Activated CD8-positive, alpha-beta memory T cell treated with anti-CD3 and anti-CD28 coated beads, Interleukin-2, amount 10 ng/mL, durations not matched to agents 7 days and 5 days (primary cell): ENCODE data around the gene LRP2. TPM values are rescaled to one million over a fixed set of nuclear protein-coding genes. Genes with fewer than 3 reads are reported as not detected.

Experiments used
- ATAC-seq: fragments of 150-1000 bp; cut with Tn5 transposase; one replicate; pipeline ENCODE4 v1.10.0; 2021; ENCODE audit warnings: moderate library complexity
- CTCF ChIA-PET: fragments of 350-600 bp; sonication (Branson Sonifier 250); formaldehyde crosslinking; loops from one replicate; lab custom pipeline; 2021; ENCODE audit warnings: antibody characterized with exemption; lab: Charles Lee
- DNase-seq: peaks from one replicate; pipeline ENCODE4 v3.0.0-alpha.2; 2020
- H3K27ac Mint-ChIP-seq: one replicate; pipeline ENCODE4 v1.8.0; 2021; ENCODE audit warnings: mild to moderate bottlenecking, mixed read lengths
- H3K27me3 Mint-ChIP-seq: one replicate; pipeline ENCODE4 v1.8.0; 2021; ENCODE audit warnings: mixed read lengths
- H3K36me3 Mint-ChIP-seq: one replicate; pipeline ENCODE4 v1.8.0; 2021; ENCODE audit warnings: mild to moderate bottlenecking, mixed read lengths
- H3K4me1 Mint-ChIP-seq: one replicate; pipeline ENCODE4 v1.8.0; 2021; ENCODE audit warnings: mixed read lengths
- H3K4me3 Mint-ChIP-seq: one replicate; pipeline ENCODE4 v1.8.0; 2021; ENCODE audit warnings: mild to moderate bottlenecking, moderate library complexity, mixed read lengths
- H3K9me3 Mint-ChIP-seq: one replicate; pipeline ENCODE4 v1.8.0; 2022; ENCODE audit warnings: low read depth, mixed read lengths
- total RNA-seq, 2 experiments: library from RNA; stranded (reverse); gene quantifications; one replicate each; pipeline ENCODE4 v1.2.3, GENCODE V29; 2021

Gene LRP2
- total RNA-seq, 2 experiments from 2014 or later, result 0.44 to 0.68 TPM

GRCh38 chr2:169232551-169233154, 129.7 kb downstream of the LRP2 start:
- Mint-ChIP-seq H3K4me1 (peaks cover 11% of the 10 kb centered on the region), H3K27ac (no peak overlapping the region), H3K4me3 (no peak overlapping the region), H3K27me3 (peaks cover 39% of the 10 kb centered on the region), H3K9me3 (no peaks in the 10 kb centered on the region), H3K36me3 (no peaks in the 10 kb centered on the region)
- ATAC-seq (no peak), DNase-seq (no peak)
- CTCF ChIA-PET, result no interaction called here

DNA sequence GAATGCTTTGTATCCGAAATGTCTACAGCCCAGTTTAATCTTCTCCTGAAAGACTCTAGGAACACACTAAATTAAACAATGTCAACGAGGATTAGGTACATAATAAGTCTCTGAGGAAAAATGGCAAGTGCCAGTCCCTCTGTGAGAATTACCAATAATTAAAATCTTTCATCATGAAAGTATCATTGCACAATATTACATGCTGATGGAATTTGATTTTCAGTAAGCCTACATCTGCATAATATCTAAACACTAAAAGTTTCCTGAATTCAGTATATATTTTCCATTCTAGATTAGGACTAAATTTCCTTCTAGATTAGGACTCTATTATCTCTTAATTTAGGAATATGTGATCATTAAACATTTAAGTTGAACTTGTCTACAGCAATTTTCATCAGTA, 132.1 kb downstream of the LRP2 start:
- Mint-ChIP-seq H3K27ac (no peak overlapping the region), H3K9me3 (no peaks in the 10 kb centered on the region), H3K27me3 (peaks cover 39% of the 10 kb centered on the region), H3K4me1 (peaks cover 3% of the 10 kb centered on the region), H3K4me3 (no peak overlapping the region), H3K36me3 (no peaks in the 10 kb centered on the region)
- CTCF ChIA-PET, result no interaction called here
- DNase-seq, result no peak
- no peak for ATAC-seq

GRCh38 chr2:169229590-169229989, 132.7 kb downstream of the LRP2 start:
- Mint-ChIP-seq H3K27me3 (peaks cover 39% of the 10 kb centered on the region), H3K4me3 (no peak overlapping the region), H3K36me3 (no peaks in the 10 kb centered on the region), H3K4me1 (peaks cover 3% of the 10 kb centered on the region), H3K27ac (no peak overlapping the region), H3K9me3 (no peaks in the 10 kb centered on the region)
- CTCF ChIA-PET, result no interaction called here
- no peak for DNase-seq
- no peak for ATAC-seq

DNA sequence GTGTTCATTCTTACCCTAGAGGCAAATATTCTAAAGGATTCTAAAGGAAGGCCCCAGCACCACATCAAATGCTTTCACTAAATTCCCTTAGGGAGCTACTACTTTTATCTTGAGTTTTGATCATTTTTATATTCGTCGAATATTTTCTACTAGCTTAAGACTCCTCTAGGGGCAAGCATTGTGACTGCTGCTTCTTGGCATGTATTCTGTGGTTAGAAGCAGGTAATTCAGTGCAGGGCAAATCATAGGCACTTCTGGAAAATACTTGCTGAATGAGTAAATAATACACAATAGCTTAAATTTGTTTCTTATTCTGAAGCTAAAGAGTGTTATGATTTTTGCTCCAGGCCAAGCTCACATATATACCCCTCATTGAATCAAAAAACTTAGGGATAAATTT, 136.4 kb downstream of the LRP2 start:
- H3K4me1 Mint-ChIP-seq, result peaks cover 5% of the 10 kb centered on the region
- no peak overlapping the region for H3K4me3 Mint-ChIP-seq

GRCh38 chr2:169225233-169225750, 137.0 kb downstream of the LRP2 start:
- CTCF ChIA-PET, result no interaction called here
- Mint-ChIP-seq H3K36me3 (no peaks in the 10 kb centered on the region), H3K27me3 (peaks cover 32% of the 10 kb centered on the region), H3K9me3 (no peaks in the 10 kb centered on the region), H3K27ac (no peak overlapping the region), H3K4me3 (no peak overlapping the region), H3K4me1 (peaks cover 5% of the 10 kb centered on the region)
- ATAC-seq, result no peak
- DNase-seq, result no peak

More for the DNA sequence above, 136.4 kb downstream of the LRP2 start:
- H3K27ac Mint-ChIP-seq, result no peak overlapping the region
- H3K27me3 Mint-ChIP-seq, result peaks cover 32% of the 10 kb centered on the region
- DNase-seq (no peak), ATAC-seq (no peak)
- H3K36me3 Mint-ChIP-seq, result no peaks in the 10 kb centered on the region
- CTCF ChIA-PET, result no interaction called here
- H3K9me3 Mint-ChIP-seq, result no peaks in the 10 kb centered on the region

- Mint-ChIP-seq H3K4me1 (peaks cover 5% of the 10 kb centered on the region), H3K27me3 (peaks cover 13% of the 10 kb centered on the region), H3K4me3 (no peak overlapping the region), H3K9me3 (no peaks in the 10 kb centered on the region), H3K36me3 (no peaks in the 10 kb centered on the region), H3K27ac (no peak overlapping the region)
- DNase-seq, result no peak
- peak; percentile 83 for ATAC-seq
- CTCF ChIA-PET, result interaction anchor here (1.5 to 2.2 kb wide), 2 partner anchors 91 to 113 kb away, joined by 3 to 10 read pairs; no protein-coding TSS in a partner anchor
Observed at GRCh38 chr2:169222665-169223064, 139.7 kb downstream of the LRP2 start.

- no peaks in the 10 kb centered on the region for H3K9me3 Mint-ChIP-seq
- H3K36me3 Mint-ChIP-seq, result no peaks in the 10 kb centered on the region
- ATAC-seq, result no peak
- H3K27ac Mint-ChIP-seq, result no peak overlapping the region
- CTCF ChIA-PET, result interaction anchor here (1.1 to 2.2 kb wide), 5 partner anchors 15 to 258 kb away, joined by 3 to 10 read pairs (median 3); no protein-coding TSS in a partner anchor
- H3K4me1 Mint-ChIP-seq, result peaks cover 5% of the 10 kb centered on the region
- H3K27me3 Mint-ChIP-seq, result peaks cover 13% of the 10 kb centered on the region
- no peak for DNase-seq
- no peak overlapping the region for H3K4me3 Mint-ChIP-seq
Observed at GRCh38 chr2:169221745-169222369, 140.5 kb downstream of the LRP2 start.

DNA sequence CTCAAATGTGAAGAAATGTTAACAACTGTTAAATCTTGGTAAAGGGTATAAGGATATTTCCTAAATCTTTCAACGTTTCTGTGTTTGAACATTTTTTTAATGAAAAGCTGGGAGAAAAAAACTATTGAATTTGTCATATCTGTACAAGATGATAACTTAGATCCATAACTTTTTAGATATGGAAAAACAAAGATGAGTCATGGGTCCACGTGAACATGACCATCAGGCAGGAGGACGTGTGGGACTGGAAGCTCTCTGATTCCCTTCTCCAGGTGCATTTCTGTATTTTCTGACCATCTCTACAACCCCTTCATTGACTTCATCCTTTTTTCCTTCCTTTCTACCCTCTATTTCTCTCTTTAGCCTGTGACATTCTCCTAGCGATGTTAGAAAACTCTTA, 151.4 kb downstream of the LRP2 start:
- no peak for ATAC-seq
- no peak overlapping the region for H3K27ac Mint-ChIP-seq
- no peaks in the 10 kb centered on the region for H3K36me3 Mint-ChIP-seq
- no peaks in the 10 kb centered on the region for H3K4me1 Mint-ChIP-seq
- DNase-seq, result no peak
- CTCF ChIA-PET, result interaction anchor here (1.6 kb wide), 1 partner anchor 69 kb away, joined by 4 read pairs; no protein-coding TSS in a partner anchor
- no peaks in the 10 kb centered on the region for H3K9me3 Mint-ChIP-seq
- no peak overlapping the region for H3K4me3 Mint-ChIP-seq
- H3K27me3 Mint-ChIP-seq, result peaks cover 24% of the 10 kb centered on the region

DNA sequence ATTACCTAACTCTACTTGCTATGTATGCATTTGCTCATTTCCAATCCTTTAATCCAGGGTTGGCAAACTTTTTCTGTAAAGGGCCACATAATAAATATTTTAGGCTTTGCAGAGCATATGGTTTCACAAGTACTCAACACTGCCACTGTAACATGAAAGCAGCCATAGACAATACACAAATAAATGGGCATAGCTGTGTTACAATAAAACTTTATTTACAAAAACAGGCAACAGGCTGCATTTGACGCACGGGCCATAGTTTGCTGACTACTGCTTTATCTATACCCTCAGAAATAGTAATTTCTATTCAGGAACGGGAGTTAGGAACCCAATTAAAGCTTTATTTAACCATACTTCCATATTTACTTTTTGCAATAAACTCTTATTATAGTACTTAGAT, 154.3 kb downstream of the LRP2 start:
- CTCF ChIA-PET, result no interaction called here
- Mint-ChIP-seq H3K4me1 (no peaks in the 10 kb centered on the region), H3K9me3 (no peaks in the 10 kb centered on the region), H3K4me3 (no peak overlapping the region), H3K27ac (no peak overlapping the region), H3K27me3 (peaks cover 19% of the 10 kb centered on the region), H3K36me3 (no peaks in the 10 kb centered on the region)
- ATAC-seq (no peak), DNase-seq (no peak)

- CTCF ChIA-PET, result no interaction called here
- no peaks in the 10 kb centered on the region for H3K9me3 Mint-ChIP-seq
- no peak overlapping the region for H3K27ac Mint-ChIP-seq
- DNase-seq (no peak), ATAC-seq (no peak)
- H3K4me3 Mint-ChIP-seq, result no peak overlapping the region
- H3K36me3 Mint-ChIP-seq, result no peaks in the 10 kb centered on the region
- H3K4me1 Mint-ChIP-seq, result no peaks in the 10 kb centered on the region
- peaks cover 14% of the 10 kb centered on the region for H3K27me3 Mint-ChIP-seq
Observed at GRCh38 chr2:169205176-169205575, 157.2 kb downstream of the LRP2 start.

DNA sequence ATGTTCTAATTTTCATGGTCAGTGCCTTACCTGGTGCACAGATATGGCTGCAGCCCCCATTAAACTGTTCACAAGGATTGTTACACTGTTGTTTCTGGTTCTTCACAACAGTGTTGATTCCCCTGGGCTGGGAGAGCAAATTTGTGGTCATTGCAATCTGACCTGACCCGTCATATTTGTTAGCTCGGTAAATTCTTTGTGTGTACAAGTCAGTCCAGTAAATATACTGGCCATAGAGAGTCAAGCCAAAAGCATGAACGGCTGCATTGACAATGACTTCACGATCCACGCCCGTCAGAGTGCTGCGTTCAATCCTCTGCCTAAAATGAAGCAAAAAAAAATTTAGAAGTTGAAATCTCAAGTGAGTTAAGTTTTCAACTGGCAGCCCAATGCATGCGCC, 158.4 kb downstream of the LRP2 start:
- H3K36me3 Mint-ChIP-seq, result no peaks in the 10 kb centered on the region
- no peaks in the 10 kb centered on the region for H3K4me1 Mint-ChIP-seq
- no peak overlapping the region for H3K4me3 Mint-ChIP-seq
- no peaks in the 10 kb centered on the region for H3K9me3 Mint-ChIP-seq
- ATAC-seq (no peak), DNase-seq (no peak)
- H3K27ac Mint-ChIP-seq, result no peak overlapping the region
- CTCF ChIA-PET, result no interaction called here
- peaks cover 8% of the 10 kb centered on the region for H3K27me3 Mint-ChIP-seq

- H3K4me1 Mint-ChIP-seq, result no peaks in the 10 kb centered on the region
- peaks cover 24% of the 10 kb centered on the region for H3K27me3 Mint-ChIP-seq
- DNase-seq, result no peak
- no peak overlapping the region for H3K27ac Mint-ChIP-seq
- no peak for ATAC-seq
- no peaks in the 10 kb centered on the region for H3K36me3 Mint-ChIP-seq
- no peak overlapping the region for H3K4me3 Mint-ChIP-seq
- H3K9me3 Mint-ChIP-seq, result no peaks in the 10 kb centered on the region
- CTCF ChIA-PET, result no interaction called here
Observed at GRCh38 chr2:169200756-169201155, 161.6 kb downstream of the LRP2 start.

DNA sequence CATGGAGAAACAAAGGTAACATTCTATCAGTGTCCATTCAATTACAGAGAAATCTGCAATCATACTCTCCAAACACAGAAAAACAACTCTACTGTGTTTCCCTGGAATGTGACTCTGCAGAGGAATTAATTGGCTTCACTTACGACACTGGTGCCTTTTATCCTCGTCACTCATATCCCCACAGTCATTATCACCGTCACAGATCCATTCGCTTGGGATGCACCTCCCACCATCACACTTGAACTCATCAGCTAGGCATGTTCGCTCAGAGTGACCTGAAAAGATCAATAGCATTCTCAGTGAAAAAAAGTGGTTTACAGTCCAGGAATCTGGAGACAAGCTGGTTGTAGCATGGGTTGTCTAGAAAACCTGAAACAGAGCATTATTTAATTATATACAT, 168.7 kb downstream of the LRP2 start:
- Mint-ChIP-seq H3K4me1 (no peaks in the 10 kb centered on the region), H3K27ac (no peak overlapping the region), H3K27me3 (peaks cover 25% of the 10 kb centered on the region), H3K9me3 (no peaks in the 10 kb centered on the region), H3K36me3 (no peaks in the 10 kb centered on the region), H3K4me3 (no peak overlapping the region)
- CTCF ChIA-PET, result no interaction called here
- no peak for DNase-seq
- ATAC-seq, result no peak

GRCh38 chr2:169190197-169190775, 172.0 kb downstream of the LRP2 start:
- Mint-ChIP-seq H3K4me1 (no peaks in the 10 kb centered on the region), H3K9me3 (no peaks in the 10 kb centered on the region), H3K27me3 (peaks cover 19% of the 10 kb centered on the region), H3K4me3 (no peak overlapping the region), H3K27ac (no peak overlapping the region), H3K36me3 (no peaks in the 10 kb centered on the region)
- ATAC-seq, result no peak
- DNase-seq, result no peak
- CTCF ChIA-PET, result interaction anchor here (1.1 kb wide), 1 partner anchor 35 kb away, joined by 3 read pairs; no protein-coding TSS in a partner anchor
